ENCODE results near the gene RPAIN. TPM values are rescaled to one million over a fixed set of nuclear protein-coding genes. Genes with fewer than 3 reads are reported as not detected.

Gene RPAIN, protein sequence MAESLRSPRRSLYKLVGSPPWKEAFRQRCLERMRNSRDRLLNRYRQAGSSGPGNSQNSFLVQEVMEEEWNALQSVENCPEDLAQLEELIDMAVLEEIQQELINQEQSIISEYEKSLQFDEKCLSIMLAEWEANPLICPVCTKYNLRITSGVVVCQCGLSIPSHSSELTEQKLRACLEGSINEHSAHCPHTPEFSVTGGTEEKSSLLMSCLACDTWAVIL
- total RNA-seq (2022; extraction: Qiagen RNA extraction; ENCODE audit: low read depth): 31.2 to 43.8 TPM (median 34.1 TPM) in 5 replicates

GRCh38 chr17:5419959-5420653 is at the start of gene RPAIN:
Gene RPAIN, plus strand, starts transcription at chr17:5420182. Its CDS starts 29 bp downstream, at chr17:5420211.

GRCh38 chr17:5419356-5419958 is 525 bp upstream of the RPAIN start, which contains the start of gene NUP88:
Gene NUP88, minus strand, starts transcription at chr17:5419662. Its CDS starts 12 bp downstream, at chr17:5419650.

GRCh38 chr17:5438716-5439445 is 18.9 kb downstream of the RPAIN start, which contains the start of gene C1QBP:
Gene C1QBP, minus strand, starts transcription at chr17:5439155. Its CDS starts 82 bp downstream, at chr17:5439073.

Other genes with a start within 250 kb of the RPAIN start
- gene ZNF594, start 228.3 kb upstream of the RPAIN start, total RNA-seq (2022; extraction: Qiagen RNA extraction; ENCODE audit: low read depth): 1.3 to 2.5 TPM (median 1.5 TPM) in 5 replicates
- gene SCIMP, start 185.3 kb upstream of the RPAIN start, total RNA-seq (2022; extraction: Qiagen RNA extraction; ENCODE audit: low read depth): not detected in 5 replicates
- 36.7 to 51.8 TPM (median 43.4 TPM) in 5 replicates for gene RABEP1, start 137.9 kb upstream of the RPAIN start, total RNA-seq (2022; extraction: Qiagen RNA extraction; ENCODE audit: low read depth)
- gene NUP88, start 520 bp upstream of the RPAIN start, total RNA-seq (2022; extraction: Qiagen RNA extraction; ENCODE audit: low read depth): 84.0 to 108 TPM (median 97.7 TPM) in 5 replicates
- gene C1QBP, start 19.0 kb downstream of the RPAIN start, total RNA-seq (2022; extraction: Qiagen RNA extraction; ENCODE audit: low read depth): 505 to 658 TPM (median 563 TPM) in 5 replicates
- 22.5 to 32.7 TPM (median 26.9 TPM) in 5 replicates for gene DHX33, start 48.8 kb downstream of the RPAIN start, total RNA-seq (2022; extraction: Qiagen RNA extraction; ENCODE audit: low read depth)
- gene DERL2, start 66.0 kb downstream of the RPAIN start, total RNA-seq (2022; extraction: Qiagen RNA extraction; ENCODE audit: low read depth): 94.3 to 119 TPM (median 110 TPM) in 5 replicates
- gene MIS12, start 66.4 kb downstream of the RPAIN start, total RNA-seq (2022; extraction: Qiagen RNA extraction; ENCODE audit: low read depth): 14.9 to 18.2 TPM (median 17.7 TPM) in 5 replicates
- 2.1 to 4.4 TPM (median 3.0 TPM) in 5 replicates for gene NLRP1, start 164.3 kb downstream of the RPAIN start, total RNA-seq (2022; extraction: Qiagen RNA extraction; ENCODE audit: low read depth)

Measured in A549 treated with ZK216348 at 1 μM for 4 hours (cell line).